ENCODE measurements around the gene VGLL4. TPM values are rescaled to one million over a fixed set of nuclear protein-coding genes. Genes with fewer than 3 reads are reported as not detected.
A peak's percentile ranks its signal among the peaks of the same experiment; 100 is the strongest.

VGLL4 gene
- total RNA-seq, 1 donor from 2014 or later = 29.3 TPM

DNA sequence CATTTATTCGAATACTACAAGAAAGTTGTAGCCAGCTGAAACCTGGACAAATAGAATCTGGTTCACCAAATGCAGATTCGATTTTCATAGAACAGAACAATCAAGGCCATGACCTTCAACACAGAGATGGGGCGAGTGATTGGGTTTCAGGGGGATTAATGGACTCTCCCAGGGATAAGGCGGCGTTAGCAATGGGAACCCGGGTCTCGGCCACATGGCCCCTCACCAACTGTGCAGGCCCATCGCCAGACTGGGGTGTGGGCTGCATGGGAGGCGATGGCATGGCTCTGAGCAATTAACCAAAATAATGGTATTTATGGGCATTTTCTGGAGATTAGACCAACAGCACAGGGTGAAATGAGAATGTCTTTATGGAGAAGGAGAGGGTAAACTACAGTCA is 34.2 kb downstream of the VGLL4 start:
- peak overlapping the region; percentile 39 for H3K27ac ChIP-seq (replicated peaks)
- H3K27me3 ChIP-seq (ENCODE audit: low read depth) = no peaks in the 10 kb centered on the region
- TF ChIP-seq CTCF (IDR thresholded peaks at IDR 0.05; ENCODE audit: borderline replicate concordance) = no peak
- peak overlapping the region; percentile 27 for H3K4me3 ChIP-seq
- no peaks in the 10 kb centered on the region for H3K36me3 ChIP-seq
- peaks cover 97% of the 10 kb centered on the region for H3K4me1 ChIP-seq
- DNase-seq = no peak
- no peaks in the 10 kb centered on the region for H3K9me3 ChIP-seq (replicated peaks)
- intact Hi-C loops (cut with micrococcal nuclease) = no loop called here

GRCh38 chr3:11607816-11608215 is 35.9 kb downstream of the VGLL4 start:
- no peaks in the 10 kb centered on the region for H3K27me3 ChIP-seq (ENCODE audit: low read depth)
- no peaks in the 10 kb centered on the region for H3K36me3 ChIP-seq
- no peak overlapping the region for H3K4me3 ChIP-seq
- H3K9me3 ChIP-seq (replicated peaks) = no peaks in the 10 kb centered on the region
- intact Hi-C loops (cut with micrococcal nuclease) = no loop called here
- DNase-seq = no peak
- no peak for TF ChIP-seq CTCF (IDR thresholded peaks at IDR 0.05; ENCODE audit: borderline replicate concordance)
- H3K4me1 ChIP-seq = peaks cover 97% of the 10 kb centered on the region
- H3K27ac ChIP-seq (replicated peaks) = peak overlapping the region; percentile 39

DNA sequence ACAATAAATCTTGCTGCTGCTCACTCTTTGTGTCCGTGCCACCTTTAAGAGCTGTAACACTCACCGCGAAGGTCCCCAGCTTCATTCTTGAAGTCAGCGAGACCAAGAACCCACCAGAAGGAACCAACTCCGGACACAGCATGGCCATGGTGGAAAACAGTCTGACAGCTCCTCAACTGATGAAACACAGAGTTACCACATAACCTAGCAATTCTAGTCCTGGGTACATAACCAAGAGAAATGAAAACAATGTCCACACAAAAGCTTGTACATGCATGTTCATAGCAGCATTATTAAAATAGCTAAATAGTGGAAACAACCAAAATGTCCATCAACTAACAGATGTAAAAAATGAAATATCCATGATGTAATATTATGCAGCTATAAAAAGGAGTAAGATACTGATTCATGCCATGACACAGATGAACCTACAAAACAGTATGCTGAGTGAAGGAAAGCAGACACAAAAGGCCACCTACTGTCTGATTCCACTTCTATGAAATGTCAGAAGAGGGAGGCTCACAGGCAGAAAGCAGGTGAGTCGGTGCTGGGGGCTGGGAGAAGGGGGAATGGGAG is 36.8 kb downstream of the VGLL4 start:
- Histone ChIP-seq H3K27ac (replicated peaks) (peak overlapping the region; percentile 39), H3K4me1 (peaks cover 97% of the 10 kb centered on the region)

GRCh38 chr3:11606090-11606784 is 37.5 kb downstream of the VGLL4 start:
- intact Hi-C loops (cut with micrococcal nuclease) = no loop called here
- Histone ChIP-seq H3K9me3 (replicated peaks) (no peaks in the 10 kb centered on the region), H3K27ac (replicated peaks) (peak overlapping the region; percentile 31), H3K27me3 (ENCODE audit: low read depth) (no peaks in the 10 kb centered on the region), H3K4me1 (peaks cover 97% of the 10 kb centered on the region), H3K36me3 (no peaks in the 10 kb centered on the region), H3K4me3 (no peak overlapping the region)
- DNase-seq = no peak
- no peak for TF ChIP-seq CTCF (IDR thresholded peaks at IDR 0.05; ENCODE audit: borderline replicate concordance)

More for the DNA sequence above, 36.8 kb downstream of the VGLL4 start:
- DNase-seq = no peak
- H3K4me3 ChIP-seq = no peak overlapping the region
- intact Hi-C loops (cut with micrococcal nuclease) = no loop called here
- H3K9me3 ChIP-seq (replicated peaks) = no peaks in the 10 kb centered on the region
- no peaks in the 10 kb centered on the region for H3K36me3 ChIP-seq
- H3K27me3 ChIP-seq (ENCODE audit: low read depth) = no peaks in the 10 kb centered on the region
- TF ChIP-seq CTCF (IDR thresholded peaks at IDR 0.05; ENCODE audit: borderline replicate concordance) = no peak

DNA sequence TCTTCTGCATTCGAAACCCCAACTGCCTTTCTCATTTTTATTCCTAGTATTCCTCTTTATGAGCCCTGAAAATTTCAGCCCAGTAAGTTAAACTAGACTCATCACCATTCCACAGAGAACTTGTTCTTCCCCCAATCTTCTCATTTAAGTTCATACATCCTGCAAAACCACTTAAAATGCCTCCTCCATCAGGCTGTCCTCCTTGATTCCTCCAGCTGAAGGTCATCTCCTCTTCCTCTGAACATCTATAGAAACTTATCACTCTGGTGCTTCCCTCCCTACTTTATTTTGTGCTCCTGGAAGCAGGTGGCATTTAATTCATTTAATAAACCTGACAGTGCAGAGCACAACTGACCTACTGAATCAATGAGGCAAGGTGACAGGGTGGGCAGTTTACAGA is 38.3 kb downstream of the VGLL4 start:
- Histone ChIP-seq H3K36me3 (no peaks in the 10 kb centered on the region), H3K27me3 (ENCODE audit: low read depth) (no peaks in the 10 kb centered on the region), H3K4me3 (no peak overlapping the region), H3K27ac (replicated peaks) (peak overlapping the region; percentile 31), H3K9me3 (replicated peaks) (no peaks in the 10 kb centered on the region), H3K4me1 (peaks cover 97% of the 10 kb centered on the region)
- TF ChIP-seq CTCF (IDR thresholded peaks at IDR 0.05; ENCODE audit: borderline replicate concordance) = no peak
- no peak for DNase-seq
- intact Hi-C loops (cut with micrococcal nuclease) = no loop called here

All from left ventricle myocardium inferior (tissue), 1 donor.